ENCODE data around the gene PLAAT4. TPM values are rescaled to one million over a fixed set of nuclear protein-coding genes. Genes with fewer than 3 reads are reported as not detected.

PLAAT4 gene
- total RNA-seq, 4 donors from 2014 or later, result 18.0 to 40.5 (median 35.9) TPM

- Histone ChIP-seq H3K27ac (no peak overlapping the region), H3K9me3 (peaks cover 0 to 24% (median 0%) of the 10 kb centered on the region in 3 donors), H3K4me3 (no peak overlapping the region), H3K4me1 (no peaks in the 10 kb centered on the region), H3K36me3 (peaks cover 0 to 77% of the 10 kb centered on the region in 2 donors), H3K27me3 (no peaks in the 10 kb centered on the region)
- ATAC-seq, result no peak
- no peak for TF ChIP-seq POLR2A (IDR thresholded peaks at IDR 0.05)
- TF ChIP-seq POLR2AphosphoS5 (IDR thresholded peaks at IDR 0.05), result no peak
- TF ChIP-seq CTCF (IDR thresholded peaks at IDR 0.05), result no peak
- no peak for TF ChIP-seq EP300 (IDR thresholded peaks at IDR 0.05)
Measured at GRCh38 chr11:63583357-63583677, 46.7 kb downstream of the PLAAT4 start.

GRCh38 chr11:63586451-63587166, 50.0 kb downstream of the PLAAT4 start:
- H3K4me3 ChIP-seq, result no peak overlapping the region
- WGBS, 2 donors (ENCODE audit: low coverage in 1 of 2), result 91 to 97% methylated on average over 4 to 6 of the region's 6 CpGs
- no peak for TF ChIP-seq POLR2AphosphoS5 (IDR thresholded peaks at IDR 0.05)
- TF ChIP-seq CTCF (IDR thresholded peaks at IDR 0.05), result no peak
- no peak for TF ChIP-seq POLR2A (IDR thresholded peaks at IDR 0.05)
- no peak for TF ChIP-seq EP300 (IDR thresholded peaks at IDR 0.05)
- H3K4me1 ChIP-seq, result no peaks in the 10 kb centered on the region
- H3K36me3 ChIP-seq, result peaks cover 0 to 89% of the 10 kb centered on the region in 2 donors
- H3K27me3 ChIP-seq, result no peaks in the 10 kb centered on the region
- ATAC-seq, result no peak
- no peak overlapping the region for H3K27ac ChIP-seq
- H3K9me3 ChIP-seq, result peaks cover 0 to 5% (median 0%) of the 10 kb centered on the region in 3 donors

- Histone ChIP-seq H3K4me1 (no peaks in the 10 kb centered on the region), H3K4me3 (no peak overlapping the region), H3K27ac (no peak overlapping the region), H3K9me3 (no peaks in the 10 kb centered on the region), H3K27me3 (no peaks in the 10 kb centered on the region), H3K36me3 (peaks cover 0 to 92% of the 10 kb centered on the region in 2 donors)
- TF ChIP-seq POLR2AphosphoS5 (IDR thresholded peaks at IDR 0.05), result no peak
- TF ChIP-seq CTCF (IDR thresholded peaks at IDR 0.05), result no peak
- no peak for TF ChIP-seq EP300 (IDR thresholded peaks at IDR 0.05)
- TF ChIP-seq POLR2A (IDR thresholded peaks at IDR 0.05), result no peak
- 34 to 42% methylated on average over 3 of the region's 3 CpGs for WGBS, 2 donors (ENCODE audit: low coverage in 1 of 2)
- ATAC-seq, result no peak
Measured at GRCh38 chr11:63589000-63589399, 52.4 kb downstream of the PLAAT4 start.

- peaks cover 0 to 96% of the 10 kb centered on the region in 2 donors for H3K36me3 ChIP-seq
- TF ChIP-seq EP300 (IDR thresholded peaks at IDR 0.05) (no peak), CTCF (IDR thresholded peaks at IDR 0.05) (no peak), POLR2A (IDR thresholded peaks at IDR 0.05) (no peak), POLR2AphosphoS5 (IDR thresholded peaks at IDR 0.05) (no peak)
- no peak for ATAC-seq
- no peaks in the 10 kb centered on the region for H3K27me3 ChIP-seq
- H3K9me3 ChIP-seq, result no peaks in the 10 kb centered on the region
- 88% methylated on average over 5 of the region's 18 CpGs; no CpG with 5 or more reads in 1 of the 2 donors for WGBS, 2 donors (ENCODE audit: low coverage in 1 of 2)
- H3K27ac ChIP-seq, result no peak overlapping the region
- no peaks in the 10 kb centered on the region for H3K4me1 ChIP-seq
- no peak overlapping the region for H3K4me3 ChIP-seq
Measured at GRCh38 chr11:63590024-63590788, 53.6 kb downstream of the PLAAT4 start.

All from gastroesophageal sphincter (tissue), 4 donors.